Neural cell (in vitro differentiated cells): ENCODE results near the gene ARHGEF11. TPM values are rescaled to one million over a fixed set of nuclear protein-coding genes. Genes with fewer than 3 reads are reported as not detected.

Experiments used
- H2AFZ ChIP-seq: fragments of 200-600, 300-800 bp; sonication (generic), shearing (Covaris generic); 2 replicates; pipeline ENCODE4 v1.6.0; 2014; ENCODE audit warnings: low read depth, mild to moderate bottlenecking, antibody characterized with exemption, low read length, moderate library complexity
- H3F3A ChIP-seq: fragments of 200-600 bp; shearing (Covaris generic); 2 replicates; pipeline ENCODE4 v1.6.1; 2016; ENCODE audit warnings: mild to moderate bottlenecking, moderate library complexity, mixed read lengths, antibody characterized with exemption, low read length; ENCODE audit not compliant: insufficient read depth, poor library complexity, severe bottlenecking
- H3K27ac ChIP-seq: fragments of 200-600, 300-800 bp; sonication (generic), shearing (Covaris generic); 2 replicates; pipeline ENCODE4 v1.5.1; 2014; ENCODE audit warnings: mild to moderate bottlenecking, low read length, moderate library complexity
- H3K27me3 ChIP-seq: fragments of 300-800, 200-600 bp; sonication (generic), shearing (Covaris generic); 2 replicates; pipeline ENCODE4 v1.6.0; 2014; ENCODE audit warnings: mild to moderate bottlenecking, low read depth, low read length, moderate library complexity; ENCODE audit not compliant: insufficient read depth
- H3K36me3 ChIP-seq: fragments of 300-800, 200-600 bp; sonication (generic), shearing (Covaris generic); 2 replicates; pipeline ENCODE4 v1.5.1; 2014; ENCODE audit warnings: mild to moderate bottlenecking, antibody characterized with exemption, low read length, moderate library complexity; ENCODE audit not compliant: insufficient read depth
- H3K4me2 ChIP-seq: fragments of 300-800, 200-600 bp; sonication (generic), shearing (Covaris generic); 2 replicates; pipeline ENCODE4 v1.6.0; 2014; ENCODE audit warnings: mild to moderate bottlenecking, low read length
- H3K4me3 ChIP-seq: fragments of 300-800, 200-600 bp; sonication (generic), shearing (Covaris generic); 2 replicates; pipeline ENCODE4 v1.5.1; 2014; ENCODE audit warnings: mild to moderate bottlenecking, low read length, moderate library complexity
- H3K79me2 ChIP-seq: fragments of 200-600 bp; shearing (Covaris generic); replicated peaks from 2 replicates; pipeline ENCODE4 v1.6.0; 2014; ENCODE audit warnings: mild to moderate bottlenecking, low read length, moderate library complexity; ENCODE audit not compliant: insufficient read depth
- H3K9ac ChIP-seq: fragments of 300-800, 200-600 bp; sonication (generic), shearing (Covaris generic); 2 replicates; pipeline ENCODE4 v1.6.1; 2016; ENCODE audit warnings: mild to moderate bottlenecking, low read length, mixed read lengths
- H3K9me2 ChIP-seq: fragments of 200-600 bp; shearing (Covaris generic); 2 replicates; pipeline ENCODE4 v1.6.1; 2016; ENCODE audit warnings: mild to moderate bottlenecking, low read length, mixed read lengths; ENCODE audit not compliant: insufficient read depth
- H3K9me3 ChIP-seq: fragments of 200-600, 300-800 bp; sonication (generic), shearing (Covaris generic); 2 replicates; pipeline ENCODE4 v1.6.1; 2016; ENCODE audit warnings: mild to moderate bottlenecking, mixed run types, low read length, moderate library complexity, mixed read lengths
- H4K20me1 ChIP-seq: fragments of 200-600 bp; shearing (Covaris generic); 2 replicates; pipeline ENCODE4 v1.6.1; 2016; ENCODE audit warnings: mild to moderate bottlenecking, mixed run types; ENCODE audit not compliant: insufficient read depth
- CTCF ChIP-seq: fragments of 450-650 bp; IDR thresholded peaks from 2 replicates; pipeline ENCODE4 v1.5.1; 2014; ENCODE audit warnings: antibody characterized with exemption, mild to moderate bottlenecking, moderate library complexity; ENCODE audit not compliant: poor library complexity, severe bottlenecking
- EP300 ChIP-seq: fragments of 450-650 bp; conservative IDR thresholded peaks from 2 replicates; pipeline ENCODE4 v1.6.1; 2014; ENCODE audit warnings: antibody characterized with exemption, mild to moderate bottlenecking, moderate library complexity; ENCODE audit not compliant: poor library complexity, severe bottlenecking
- EZH2 ChIP-seq: fragments of 200-600, 300-800 bp; shearing (Covaris generic), sonication (generic); IDR thresholded peaks from 2 replicates; pipeline ENCODE4 v1.6.1; 2014; ENCODE audit warnings: antibody characterized with exemption, low read length, borderline replicate concordance, mild to moderate bottlenecking; ENCODE audit not compliant: insufficient read depth, poor library complexity, severe bottlenecking
- MXI1 ChIP-seq: fragments of 450-650 bp; conservative IDR thresholded peaks from 2 replicates; pipeline ENCODE4 v1.6.1; 2014; ENCODE audit warnings: antibody characterized with exemption, mild to moderate bottlenecking; ENCODE audit not compliant: poor library complexity, severe bottlenecking
- POLR2AphosphoS5 ChIP-seq: IDR thresholded peaks from 2 replicates; pipeline ENCODE4 v1.6.1; 2012
- RAD21 ChIP-seq: fragments of 450-650 bp; conservative IDR thresholded peaks from 2 replicates; pipeline ENCODE4 v1.6.1; 2014; ENCODE audit warnings: antibody characterized with exemption, mild to moderate bottlenecking, moderate library complexity
- REST ChIP-seq: IDR thresholded peaks from 2 replicates; pipeline ENCODE4 v1.6.1; 2012; ENCODE audit warnings: borderline replicate concordance
- SMC3 ChIP-seq: fragments of 450-650 bp; conservative IDR thresholded peaks from 2 replicates; pipeline ENCODE4 v1.6.1; 2014; ENCODE audit warnings: antibody characterized with exemption, mild to moderate bottlenecking, moderate library complexity; ENCODE audit not compliant: poor library complexity
- TAF1 ChIP-seq: IDR thresholded peaks from 2 replicates; pipeline ENCODE4 v1.6.1; 2012; ENCODE audit warnings: low read depth
- polyA plus RNA-seq: library from polyadenylated mRNA; depleted of rRNA; stranded (reverse); fragments of >200 nt; gene quantifications from 2 replicates; pipeline ENCODE4 v1.2.3, GENCODE V29; 2014

Gene ARHGEF11
- polyA plus RNA-seq, 1 donor from 2014 or later: 33.2 TPM

GRCh38 chr1:156995412-156995811 lies 50.1 kb downstream of the ARHGEF11 start:
- Histone ChIP-seq H3K4me2 (no peak overlapping the region), H3K79me2 (peaks cover 7% of the 10 kb centered on the region), H3K9me2 (no peaks in the 10 kb centered on the region), H3K9ac (no peak overlapping the region), H3K27me3 (no peaks in the 10 kb centered on the region), H3F3A (no peaks in the 10 kb centered on the region), H3K4me3 (no peak overlapping the region), H3K27ac (no peak overlapping the region), H3K36me3 (no peaks in the 10 kb centered on the region), H2AFZ (no peak overlapping the region), H4K20me1 (no peaks in the 10 kb centered on the region), H3K9me3 (no peaks in the 10 kb centered on the region)
- TF ChIP-seq SMC3 (no peak), RAD21 (no peak), EP300 (no peak), TAF1 (no peak), EZH2 (no peak), CTCF (no peak), POLR2AphosphoS5 (no peak), MXI1 (no peak), REST (no peak)

- Histone ChIP-seq H3K27ac (no peak overlapping the region), H3K9me2 (no peaks in the 10 kb centered on the region), H3K27me3 (no peaks in the 10 kb centered on the region), H3K79me2 (peaks cover 7% of the 10 kb centered on the region), H3K4me2 (no peak overlapping the region), H3F3A (no peaks in the 10 kb centered on the region), H3K36me3 (no peaks in the 10 kb centered on the region), H2AFZ (no peak overlapping the region), H3K9ac (no peak overlapping the region), H3K9me3 (no peaks in the 10 kb centered on the region), H4K20me1 (no peaks in the 10 kb centered on the region), H3K4me3 (no peak overlapping the region)
- no peak for TF ChIP-seq CTCF
These were observed 51.3 kb downstream of the ARHGEF11 start for GRCh38 chr1:156994277-156994676.
